HepG2 (cell line): ENCODE results near the gene BCLAF1. TPM values are rescaled to one million over a fixed set of nuclear protein-coding genes. Genes with fewer than 3 reads are reported as not detected.

Source experiments
- ATAC-seq: fragments of 200-7000 bp; cut with Tn5 transposase; 3 replicates; pipeline ENCODE4 v1.9.1; 2020; ENCODE audit warnings: mild to moderate bottlenecking, moderate library complexity
- BruUV-seq: library from RNA; stranded (reverse); fragments of 400-500 nt; replicated peaks from 2 replicates; lab custom pipeline; 2021; lab: Mats Ljungman, UMichigan
- CTCF ChIA-PET: fragments of 300-600 bp; formaldehyde crosslinking; extraction: SDS; loops from one replicate; lab custom pipeline; 2021; ENCODE audit warnings: low total read pairs, inconsistent platforms, low intra/inter-chr PET ratio; lab: Yijun Ruan, JAX
- POLR2A ChIA-PET: fragments of 350-600 bp; sonication (Branson Sonifier 250); formaldehyde crosslinking; loops from one replicate; lab custom pipeline; 2020; ENCODE audit warnings: antibody characterized with exemption, inconsistent platforms; lab: Yijun Ruan, JAX
- DNase-seq: peaks from one replicate; pipeline ENCODE4 v3.0.0-alpha.2; 2015; ENCODE audit warnings: low spot score
- FAIRE-seq: peaks from 3 replicates; lab custom pipeline; 2011; peaks lifted over from hg19 to GRCh38; lab: Jason Lieb, UNC
- H2AFZ ChIP-seq: one replicate; pipeline ENCODE4 v1.6.1; 2011; ENCODE audit warnings: low read length, inconsistent platforms
- H3K27ac ChIP-seq: fragments of 300-600 bp; 3 replicates; pipeline ENCODE4 v1.8.0; 2011; ENCODE audit warnings: mixed run types, mild to moderate bottlenecking, mixed read lengths, low read length, inconsistent platforms; ENCODE audit not compliant: insufficient read depth; ENCODE audit errors: extremely low read length
- H3K27me3 ChIP-seq, 2 experiments: fragments of 200-600 bp in 1 of 2; 2 replicates in 1 of 2; 3 replicates in 1 of 2; pipeline versions ENCODE4 v1.6.0 to v1.8.0; 2011; ENCODE audit warnings: low read length in 2 of 2, mild to moderate bottlenecking in 2 of 2, moderate library complexity in 2 of 2, inconsistent platforms in 1 of 2; ENCODE audit not compliant: insufficient read depth in 2 of 2, control insufficient read depth in 1 of 2
- H3K36me3 ChIP-seq, 2 experiments: fragments of 200-600 bp in 1 of 2; replicated peaks in 1 of 2; 2 replicates in 1 of 2; 3 replicates in 1 of 2; pipeline versions ENCODE4 v1.5.1 to v1.8.0; 2011; ENCODE audit warnings: low read length in 2 of 2, inconsistent platforms in 1 of 2; ENCODE audit not compliant: insufficient read depth in 2 of 2, control insufficient read depth in 1 of 2
- H3K4me1 ChIP-seq: 2 replicates; pipeline ENCODE4 v1.5.1; 2012; ENCODE audit warnings: low read length, inconsistent platforms; ENCODE audit not compliant: insufficient read depth
- H3K4me2 ChIP-seq: 2 replicates; pipeline ENCODE4 v1.6.0; 2011; ENCODE audit warnings: low read depth, low read length, inconsistent platforms
- H3K4me3 ChIP-seq, 3 experiments: fragments of 200-600 bp in 1 of 3; sonication (generic), shearing (Covaris generic) in 1 of 3; replicated peaks in 1 of 3; 2 replicates each; pipeline ENCODE4 v1.5.1; 2011 to 2016; ENCODE audit warnings: low read length in 3 of 3, inconsistent platforms in 2 of 3, low read depth in 2 of 3, mild to moderate bottlenecking in 2 of 3, control low read depth in 1 of 3, mixed read lengths in 1 of 3; ENCODE audit not compliant: insufficient read depth in 1 of 3
- H3K79me2 ChIP-seq: one replicate; pipeline ENCODE4 v1.6.1; 2011; ENCODE audit warnings: low read length, inconsistent platforms; ENCODE audit not compliant: insufficient read depth
- H3K9ac ChIP-seq: 2 replicates; pipeline ENCODE4 v1.6.0; 2011; ENCODE audit warnings: mild to moderate bottlenecking, low read depth, low read length, inconsistent platforms; ENCODE audit not compliant: insufficient read depth
- H3K9me3 ChIP-seq: 2 replicates; pipeline ENCODE4 v1.5.1; 2012; ENCODE audit warnings: mild to moderate bottlenecking, low read length
- H4K20me1 ChIP-seq: 2 replicates; pipeline ENCODE4 v1.6.0; 2011; ENCODE audit warnings: inconsistent platforms, mild to moderate bottlenecking, low read length, moderate library complexity; ENCODE audit not compliant: insufficient read depth
- AGO1 ChIP-seq: fragments of 200-400 bp; formaldehyde crosslinking; IDR thresholded peaks from 2 replicates; pipeline ENCODE4 v1.6.1; 2017; ENCODE audit warnings: mild to moderate bottlenecking, low read depth, low read length, moderate library complexity; ENCODE audit not compliant: poor library complexity, severe bottlenecking
- AHDC1 ChIP-seq: sonication (generic); formaldehyde crosslinking; IDR thresholded peaks from 2 replicates; pipeline ENCODE4 v1.5.1; 2020; ENCODE audit warnings: mild to moderate bottlenecking, missing genetic modification reagents, borderline replicate concordance
- ATF2 ChIP-seq: sonication (generic); formaldehyde crosslinking; IDR thresholded peaks from 2 replicates; pipeline ENCODE4 v1.4.0; 2020; ENCODE audit warnings: missing genetic modification reagents
- POLR2A ChIP-seq, 2 experiments: IDR thresholded peaks; 2 replicates each; pipeline ENCODE4 v1.6.1; 2011; ENCODE audit warnings: low read depth in 2 of 2, low read length in 2 of 2, mild to moderate bottlenecking in 1 of 2, moderate library complexity in 1 of 2; ENCODE audit not compliant: insufficient read depth in 1 of 2
- TGIF2 ChIP-seq: IDR thresholded peaks from 2 replicates; pipeline ENCODE4 v1.6.1; 2016; ENCODE audit warnings: control low read depth, missing compliant biosample characterization
- TMF1 ChIP-seq: sonication (generic); formaldehyde crosslinking; IDR thresholded peaks from 2 replicates; pipeline ENCODE4 v1.8.1; 2022; ENCODE audit warnings: low read depth, missing genetic modification reagents
- ZNF260 ChIP-seq: sonication (generic); formaldehyde crosslinking; IDR thresholded peaks from 2 replicates; pipeline ENCODE4 v1.4.0; 2020; ENCODE audit warnings: missing genetic modification reagents, low read depth, mild to moderate bottlenecking, borderline replicate concordance
- ZNF44 ChIP-seq: sonication (generic); formaldehyde crosslinking; IDR thresholded peaks from 2 replicates; pipeline ENCODE4 v1.5.1; 2020; ENCODE audit warnings: mild to moderate bottlenecking, missing genetic modification reagents
- WGBS: methylation state at CpG from one replicate; pipeline ENCODE4 v1.1.6; 2017; ENCODE audit warnings: low lambda C conversion rate; 5-methylcytosine and 5-hydroxymethylcytosine counted together
- in situ Hi-C: cut with HindIII; loops from 2 replicates; pipeline ENCODE4 v1.10.0; 2017; ENCODE audit warnings: low pct_unique_long_range_greater_than_20kb; ENCODE audit not compliant: extremely low pct_ligation_motif_present
- intact Hi-C: fragments of 100-400 bp; cut with micrococcal nuclease; formaldehyde crosslinking; loops from one replicate; pipeline ENCODE4 v1.10.0; 2022; ENCODE audit not compliant: unreplicated experiment
- polyA plus RNA-seq, 8 experiments: library from polyadenylated mRNA; depleted of rRNA in 3 of 8; stranded (reverse) in 7 of 8; unstranded in 1 of 8; fragments of >200 nt; fragmentation: Illumina TruSeq in 4 of 8; extraction: Trizol in 4 of 8; gene quantifications; 2 replicates each; pipeline versions ENCODE4 v1.2.1 to v1.2.3, GENCODE V29; 2011 to 2016; ENCODE audit warnings: low read depth in 4 of 8, missing spikeins in 1 of 8, mixed read lengths in 1 of 8; ENCODE audit not compliant: insufficient read depth in 1 of 8
- total RNA-seq, 5 experiments: library from RNA; depleted of rRNA; stranded (reverse); fragments of >200 nt; fragmentation: Illumina TruSeq; extraction: Trizol; gene quantifications; 2 replicates each; pipeline ENCODE4 v1.2.3, GENCODE V29; 2016; ENCODE audit warnings: low read depth in 1 of 5
- TF ChIP-seq, protein P1 (sequence below), 2 experiments: sonication (generic) in 1 of 2; formaldehyde crosslinking in 1 of 2; IDR thresholded peaks; 2 replicates each; pipeline versions ENCODE4 v1.4.0 to v1.6.1; 2016 to 2020; ENCODE audit warnings: borderline replicate concordance in 1 of 2, low read depth in 1 of 2, mild to moderate bottlenecking in 1 of 2, missing genetic modification reagents in 1 of 2

BCLAF1 gene
- total and polyA plus RNA-seq, 2 of the 13 experiments (the other 11 are each of a cell fraction or from before 2014, with no cell fraction given) = 55.3 to 292 TPM

DNA sequence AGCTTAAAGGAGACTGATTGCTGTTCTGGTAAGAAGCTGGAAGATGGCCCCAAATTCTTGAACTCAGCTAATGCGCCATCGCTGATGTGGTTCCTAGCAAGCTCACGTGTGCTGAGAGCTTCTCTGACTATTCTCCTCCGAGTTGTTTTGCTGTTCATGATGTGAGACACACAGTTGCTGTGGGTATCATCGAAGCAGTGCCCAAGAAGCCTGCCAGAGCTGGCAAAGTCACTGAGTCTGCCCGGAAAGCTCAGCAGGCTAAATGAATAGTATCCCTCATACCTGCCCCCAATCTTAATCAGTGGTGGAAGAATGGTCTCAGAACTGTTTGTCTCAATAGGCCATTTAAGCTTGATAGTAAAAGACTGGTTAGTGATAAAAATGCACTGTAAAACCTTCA, 28.3 kb upstream of the BCLAF1 start (continued):
- no peak for TF ChIP-seq AHDC1 (CRISPR knock-in tag)

- no peak overlapping the region for H3K9ac ChIP-seq
- CTCF ChIA-PET = interaction anchor here (1.0 to 1.4 kb wide), 3 partner anchors 91 to 811 kb away, joined by 4 to 6 read pairs (median 6); no protein-coding TSS in a partner anchor
- intact Hi-C loops = loop anchor here (2.0 to 5.0 kb wide), 6 partner anchors 26 to 865 kb away; partner anchors contain the start of gene MTFR2
- TF ChIP-seq, protein P1, sequence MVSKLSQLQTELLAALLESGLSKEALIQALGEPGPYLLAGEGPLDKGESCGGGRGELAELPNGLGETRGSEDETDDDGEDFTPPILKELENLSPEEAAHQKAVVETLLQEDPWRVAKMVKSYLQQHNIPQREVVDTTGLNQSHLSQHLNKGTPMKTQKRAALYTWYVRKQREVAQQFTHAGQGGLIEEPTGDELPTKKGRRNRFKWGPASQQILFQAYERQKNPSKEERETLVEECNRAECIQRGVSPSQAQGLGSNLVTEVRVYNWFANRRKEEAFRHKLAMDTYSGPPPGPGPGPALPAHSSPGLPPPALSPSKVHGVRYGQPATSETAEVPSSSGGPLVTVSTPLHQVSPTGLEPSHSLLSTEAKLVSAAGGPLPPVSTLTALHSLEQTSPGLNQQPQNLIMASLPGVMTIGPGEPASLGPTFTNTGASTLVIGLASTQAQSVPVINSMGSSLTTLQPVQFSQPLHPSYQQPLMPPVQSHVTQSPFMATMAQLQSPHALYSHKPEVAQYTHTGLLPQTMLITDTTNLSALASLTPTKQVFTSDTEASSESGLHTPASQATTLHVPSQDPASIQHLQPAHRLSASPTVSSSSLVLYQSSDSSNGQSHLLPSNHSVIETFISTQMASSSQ (IDR thresholded peaks at IDR 0.05; ENCODE audit: low read depth) = no peak
- TF ChIP-seq, protein P1 (CRISPR knock-in tag; IDR thresholded peaks at IDR 0.05; ENCODE audit: borderline replicate concordance) = no peak
- no peak for TF ChIP-seq TGIF2
- no peak for TF ChIP-seq ATF2 (CRISPR knock-in tag)
- TF ChIP-seq ZNF44 (CRISPR knock-in tag) = no peak
- no peak for TF ChIP-seq AGO1
- TF ChIP-seq ZNF260 (CRISPR knock-in tag) = no peak
- no peak for TF ChIP-seq TMF1 (CRISPR knock-in tag)
- TF ChIP-seq POLR2A (IDR thresholded peaks at IDR 0.05; ENCODE audit: insufficient read depth in 1 of 2, low read depth in 2 of 2, low read length in 2 of 2) = no peak
Measured at GRCh38 chr6:136317021-136317694, 27.5 kb upstream of the BCLAF1 start.

More at GRCh38 chr6:136317021-136317694, 27.5 kb upstream of the BCLAF1 start:
- POLR2A ChIA-PET = interaction anchor here (0.8 to 1.9 kb wide), 2 partner anchors 27 to 91 kb away, joined by 3 to 14 read pairs; partner anchors contain the start of gene BCLAF1
- ATAC-seq (peak; percentile 95), FAIRE-seq (peak; percentile 89), DNase-seq (peak; percentile 62)
- 13% methylated on average over 5 of the region's 5 CpGs for WGBS
- peak overlapping the region; percentile 44; the same call in 1 of the 2 replicates for H3K4me2 ChIP-seq
- BruUV-seq = no TSS peak
- H3K36me3 ChIP-seq = no peaks in the 10 kb centered on the region
- H3K27me3 ChIP-seq = no peaks in the 10 kb centered on the region; a peak in 2 of 5 replicates
- no peak overlapping the region for H2AFZ ChIP-seq
- no peak overlapping the region for H3K27ac ChIP-seq
- no peaks in the 10 kb centered on the region for H4K20me1 ChIP-seq
- no peaks in the 10 kb centered on the region for H3K79me2 ChIP-seq
- in situ Hi-C loops = loop anchor here (25.0 kb wide), 1 partner anchor 780 kb away; no protein-coding TSS in a partner anchor
- no peak overlapping the region for H3K4me3 ChIP-seq
- no peaks in the 10 kb centered on the region for H3K4me1 ChIP-seq
- no peaks in the 10 kb centered on the region for H3K9me3 ChIP-seq
